GM21619 (cell line): ENCODE results near the gene KLF7.

Source experiments
- ATAC-seq: cut with Tn5 transposase; IDR thresholded peaks from one replicate; pipeline ENCODE4 v1.9.1; 2021; ENCODE audit not compliant: unreplicated experiment

Gene KLF7

GRCh38 chr2:207097278-207097677, 68.5 kb downstream of the KLF7 start:
- ATAC-seq: no peak

DNA sequence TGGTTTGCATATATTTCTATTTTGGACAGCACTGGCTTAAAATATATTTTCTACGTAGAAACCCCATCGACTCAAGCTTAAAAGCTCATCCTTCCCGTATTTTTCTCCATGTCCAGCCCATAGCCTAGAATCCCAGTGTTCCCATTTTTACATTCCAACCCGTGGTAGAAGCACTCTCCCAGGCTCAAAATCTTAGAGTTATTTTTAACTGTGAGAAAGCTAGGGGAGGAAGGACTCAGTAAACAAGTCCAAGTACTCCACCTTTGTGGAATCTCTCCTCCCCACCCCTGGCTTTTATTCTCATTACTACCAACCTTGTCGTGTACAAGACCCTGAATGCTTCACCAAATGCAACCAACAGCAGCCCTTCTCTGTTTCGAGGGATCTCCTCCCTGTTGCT, 69.8 kb downstream of the KLF7 start:
- ATAC-seq: no peak

DNA sequence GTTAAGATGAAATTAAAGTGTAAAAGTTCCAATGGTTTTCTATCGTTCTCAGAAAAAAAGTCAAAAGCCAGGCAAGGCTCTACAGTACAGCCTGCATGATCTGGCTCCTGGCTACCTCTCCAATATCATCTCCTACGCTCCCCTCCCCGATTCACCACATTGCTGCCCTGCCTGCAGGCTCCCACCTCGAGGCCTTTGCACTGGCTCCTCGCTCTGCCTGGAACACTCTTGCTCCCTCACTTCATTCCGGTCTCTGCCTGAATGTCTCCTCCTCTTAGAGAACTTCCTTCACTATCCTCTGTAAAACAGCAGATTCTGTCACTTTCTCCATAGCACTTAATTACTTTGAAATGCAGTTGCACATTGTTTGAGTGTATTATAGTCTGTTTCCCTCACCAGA, 72.5 kb downstream of the KLF7 start:
- no peak for ATAC-seq

DNA sequence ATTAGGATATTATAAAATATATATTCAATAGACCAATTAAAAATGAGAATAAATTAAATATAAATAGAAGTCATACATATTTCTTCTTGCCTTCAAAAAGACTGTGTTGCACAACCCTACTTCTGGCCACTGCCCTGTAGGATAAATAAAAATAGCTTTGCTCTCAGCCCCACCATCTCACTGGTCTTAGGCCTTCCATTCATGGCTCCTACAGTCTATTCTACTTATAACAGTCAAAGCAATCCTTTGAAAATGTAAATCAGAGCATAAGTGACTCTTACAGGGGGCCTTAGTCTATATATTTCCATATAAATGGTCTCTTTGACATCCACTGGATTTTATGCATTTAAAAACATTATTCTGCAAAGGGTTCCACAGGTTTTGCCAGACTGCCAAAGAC, 72.9 kb downstream of the KLF7 start:
- no peak for ATAC-seq

- ATAC-seq: no peak
Observed at GRCh38 chr2:207091928-207092327, 73.8 kb downstream of the KLF7 start.

- no peak for ATAC-seq
Observed at GRCh38 chr2:207091176-207091575, 74.6 kb downstream of the KLF7 start.

DNA sequence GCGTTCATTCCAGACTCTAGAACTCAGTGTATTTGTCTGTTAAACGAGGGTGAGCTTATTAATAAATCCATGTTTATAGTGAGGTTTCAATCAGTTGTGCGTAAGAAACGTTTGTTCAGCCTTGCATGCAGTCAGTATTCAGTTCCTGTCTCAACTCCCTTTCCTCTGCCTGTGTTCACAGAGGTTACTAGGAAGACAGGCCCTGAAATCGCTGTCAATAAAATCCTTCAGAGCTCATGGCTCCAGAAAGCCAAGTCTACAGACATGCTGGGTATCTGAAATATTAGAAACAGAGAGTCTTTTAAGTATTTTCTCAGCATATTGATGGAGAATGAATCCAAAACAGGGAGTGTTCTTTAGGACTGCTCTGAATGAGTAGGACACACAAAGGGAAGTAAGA, 75.4 kb downstream of the KLF7 start:
- no peak for ATAC-seq

GRCh38 chr2:207088839-207089238, 76.9 kb downstream of the KLF7 start:
- no peak for ATAC-seq

- ATAC-seq: no peak
Observed at GRCh38 chr2:207088276-207088675, 77.5 kb downstream of the KLF7 start.

DNA sequence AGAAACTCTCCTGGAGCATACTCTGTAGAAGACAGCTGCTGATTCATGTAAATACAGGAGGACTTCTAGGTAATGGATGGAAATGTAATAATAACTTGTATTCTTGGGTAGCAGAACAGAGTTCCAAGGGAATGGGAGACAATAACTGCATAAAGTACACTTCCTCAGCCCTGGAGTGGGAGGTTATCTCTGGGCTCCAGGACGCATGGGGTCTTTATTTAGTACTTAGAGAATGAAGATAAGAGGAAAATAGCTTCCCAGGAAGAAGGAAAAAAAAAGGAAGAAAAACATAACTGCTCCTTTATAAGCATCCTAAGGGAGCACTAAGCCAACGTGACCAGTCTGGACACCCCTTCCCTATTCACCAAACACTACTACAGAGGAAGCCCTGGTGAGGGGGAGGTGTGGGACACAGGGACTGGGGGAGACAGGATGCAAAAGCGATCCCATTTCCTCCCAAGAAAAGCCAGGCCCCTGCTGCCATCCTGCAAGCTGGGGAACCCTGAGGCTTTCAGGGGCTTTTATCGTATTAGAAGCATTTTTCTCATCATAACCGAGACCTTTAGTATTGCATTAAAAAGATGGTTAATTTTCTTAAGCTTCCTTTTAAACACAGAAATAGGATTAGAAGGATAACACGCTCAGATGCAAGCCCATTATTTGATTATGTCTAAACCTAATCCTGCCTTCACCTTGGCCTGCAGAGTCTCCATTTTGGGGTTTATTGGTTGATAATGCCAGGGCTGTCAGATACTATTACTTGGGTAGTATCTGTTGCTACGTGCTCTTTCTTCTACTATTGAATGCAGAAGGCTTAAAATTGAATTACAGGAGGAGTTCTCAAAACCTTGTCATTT, 78.5 kb downstream of the KLF7 start:
- ATAC-seq: no peak

DNA sequence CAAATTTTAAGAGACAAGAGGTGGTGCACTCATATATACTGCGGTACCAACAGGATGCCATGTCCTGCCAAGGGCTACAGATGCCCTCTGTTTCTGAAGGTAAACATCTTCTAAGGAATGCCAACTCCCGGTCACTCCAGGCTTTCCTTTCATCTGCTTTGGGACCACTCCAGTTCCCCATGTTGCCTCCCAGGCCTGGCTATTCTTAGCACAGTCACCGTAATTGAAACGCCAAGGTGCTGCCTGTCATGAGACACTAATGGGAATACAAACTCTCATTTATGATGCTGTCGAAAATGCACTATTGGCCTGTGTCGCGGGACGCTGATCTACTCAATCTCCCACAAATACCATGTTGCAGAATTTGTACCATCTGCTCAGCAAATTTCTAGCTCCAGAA, 79.6 kb downstream of the KLF7 start:
- ATAC-seq: no peak

- ATAC-seq: no peak
Observed at GRCh38 chr2:207085110-207085509, 80.6 kb downstream of the KLF7 start.

- no peak for ATAC-seq
Observed at GRCh38 chr2:207083361-207084110, 82.2 kb downstream of the KLF7 start.

- no peak for ATAC-seq
Observed at GRCh38 chr2:207082619-207083018, 83.1 kb downstream of the KLF7 start.

DNA sequence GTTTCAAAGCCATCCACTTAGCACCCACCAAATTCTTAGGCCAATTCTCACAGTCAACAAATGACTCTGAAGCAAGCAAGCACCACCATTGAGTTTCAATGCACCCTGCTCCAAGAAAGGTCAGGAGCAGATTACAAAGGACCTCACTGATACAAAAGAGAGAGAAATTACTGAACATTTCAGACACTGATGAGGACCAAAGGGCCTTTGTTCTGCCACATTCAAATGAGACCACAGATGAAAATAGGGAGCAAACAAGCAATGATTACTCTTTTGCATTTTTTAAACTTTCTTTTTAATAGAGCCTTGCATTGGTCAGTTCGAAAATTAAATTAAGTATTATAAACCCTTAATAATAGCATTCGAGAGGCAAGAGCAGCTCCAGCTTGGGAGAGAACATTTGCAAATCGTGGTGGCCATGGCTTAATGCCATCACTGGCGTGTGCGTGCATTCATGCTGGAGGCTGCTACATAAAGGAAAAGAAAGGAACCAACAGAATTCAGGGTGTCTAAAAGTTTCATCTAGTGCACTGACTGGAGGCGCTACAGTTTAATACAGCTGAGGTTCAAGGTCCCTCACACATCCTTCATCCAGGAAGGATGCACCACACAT, 87.5 kb downstream of the KLF7 start:
- ATAC-seq: no peak

GRCh38 chr2:207077266-207077665, 88.5 kb downstream of the KLF7 start:
- no peak for ATAC-seq

DNA sequence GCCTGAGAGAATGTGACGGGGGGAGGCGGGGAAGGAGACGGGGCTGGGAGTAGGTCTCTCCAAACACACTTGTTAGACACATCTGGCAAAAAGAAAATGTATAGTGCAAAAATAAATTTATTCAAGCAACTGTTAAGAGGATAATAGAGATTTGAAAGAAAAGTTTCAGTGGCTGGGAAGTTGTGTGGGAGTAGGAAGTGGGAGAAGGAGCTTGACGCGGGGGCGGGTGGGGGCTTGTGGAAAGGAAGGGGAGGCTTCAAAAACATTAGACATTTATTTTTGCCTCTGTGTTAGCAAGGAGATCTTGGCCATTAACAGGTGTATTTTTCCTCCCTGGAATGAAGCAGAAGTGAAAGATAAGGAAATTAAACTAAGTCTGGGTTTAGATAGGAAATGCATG, 90.3 kb downstream of the KLF7 start:
- no peak for ATAC-seq

DNA sequence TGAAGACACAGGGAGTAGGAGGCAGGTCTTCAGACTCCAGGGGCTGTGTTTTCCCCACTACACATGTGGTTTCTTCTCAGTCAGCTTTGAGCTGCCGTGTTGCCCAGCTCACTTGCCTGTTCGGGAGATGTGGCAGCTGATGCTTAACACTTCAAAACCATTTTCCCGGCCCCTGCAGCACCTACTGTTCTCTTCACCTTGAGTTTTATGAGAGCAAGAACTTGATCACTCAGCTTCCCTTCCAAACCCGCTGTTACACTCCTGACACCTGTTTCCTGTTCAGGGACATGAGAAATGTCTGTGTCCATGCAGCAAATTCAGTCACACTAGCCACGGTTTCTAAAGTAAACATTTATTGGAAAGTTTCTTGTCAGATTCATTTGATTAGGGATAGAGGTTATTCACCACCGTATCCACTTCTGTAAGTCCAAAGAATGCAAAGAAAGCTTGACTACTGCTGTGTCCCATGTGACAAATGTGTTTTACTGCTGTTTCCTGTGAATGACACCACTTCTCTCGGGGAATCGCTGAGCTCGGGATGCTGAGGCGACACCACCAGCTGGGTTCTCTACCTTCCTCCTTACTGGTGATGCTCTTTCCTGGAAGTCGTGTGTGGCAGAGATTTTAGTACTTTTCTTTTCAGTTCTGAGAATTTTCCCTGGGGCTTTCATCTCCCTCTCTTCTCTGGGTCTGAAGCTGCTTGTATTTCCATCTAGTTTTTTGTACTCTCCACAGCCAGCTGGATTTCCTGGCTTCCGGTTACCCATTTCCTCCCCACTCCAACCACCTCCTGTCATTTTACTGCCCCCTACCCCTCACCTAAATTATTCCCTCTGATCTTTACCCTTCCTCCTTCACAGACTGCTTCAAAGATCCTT, 91.7 kb downstream of the KLF7 start:
- no peak for ATAC-seq

GRCh38 chr2:207073412-207073800, 92.3 kb downstream of the KLF7 start:
- no peak for ATAC-seq

- no peak for ATAC-seq
Observed at GRCh38 chr2:207072571-207072970, 93.2 kb downstream of the KLF7 start.

- no peak for ATAC-seq
Observed at GRCh38 chr2:207071820-207072219, 93.9 kb downstream of the KLF7 start.
